Measurements from ENCODE around the gene PPME1. TPM values are rescaled to one million over a fixed set of nuclear protein-coding genes. Genes with fewer than 3 reads are reported as not detected.
"Not testable (repeated sequence)": the region's sequence is repeated elsewhere in the genome, so short reads cannot be mapped to it uniquely, and the experiment has no call there.

Gene PPME1
- 44.0 and 53.1 TPM in 2 replicates for total RNA-seq (2014; rRNA removed; shearing (Covaris generic))
- 57.2 and 61.8 TPM in 2 replicates for polyA plus RNA-seq (2015; cell fraction: cytosol; rRNA removed)
- polyA plus RNA-seq (2015; cell fraction: nucleus; rRNA removed): 69.8 and 71.3 TPM in 2 replicates

GRCh38 chr11:74170694-74171629 lies at the start of gene PPME1, which contains the start of gene C2CD3:
Gene PPME1, plus strand, starts transcription at chr11:74171289. Its CDS starts 133 bp downstream, at chr11:74171422.
Gene C2CD3, minus strand, starts transcription at chr11:74171002. Its CDS starts 210 bp downstream, at chr11:74170792.
- DNase-seq (ENCODE audit: low read depth): peak; percentile 100

- no peak for DNase-seq (ENCODE audit: low read depth)
Observed at GRCh38 chr11:74121804-74122203, 49.3 kb upstream of the PPME1 start.

GRCh38 chr11:74123008-74123448 lies 48.1 kb upstream of the PPME1 start:
- no peak for DNase-seq (ENCODE audit: low read depth)

- not testable (repeated sequence) for DNase-seq (ENCODE audit: low read depth)
Observed at GRCh38 chr11:74129121-74129520, 42.0 kb upstream of the PPME1 start.

- DNase-seq (ENCODE audit: low read depth): no peak
Observed at GRCh38 chr11:74132833-74133232, 38.3 kb upstream of the PPME1 start.

GRCh38 chr11:74133436-74133835 lies 37.7 kb upstream of the PPME1 start:
- no peak for DNase-seq (ENCODE audit: low read depth)

GRCh38 chr11:74134661-74135060 lies 36.4 kb upstream of the PPME1 start:
- DNase-seq (ENCODE audit: low read depth): no peak

GRCh38 chr11:74135127-74135840 lies 35.8 kb upstream of the PPME1 start:
- peak; percentile 87 for DNase-seq (ENCODE audit: low read depth)

GRCh38 chr11:74138021-74138420 lies 33.1 kb upstream of the PPME1 start:
- DNase-seq (ENCODE audit: low read depth): no peak

- DNase-seq (ENCODE audit: low read depth): peak; percentile 98
Observed at GRCh38 chr11:74138572-74138971, 32.5 kb upstream of the PPME1 start.

GRCh38 chr11:74139151-74139918 lies 31.8 kb upstream of the PPME1 start:
- DNase-seq (ENCODE audit: low read depth): no peak

- DNase-seq (ENCODE audit: low read depth): not testable (repeated sequence)
Observed at GRCh38 chr11:74139919-74140431, 31.1 kb upstream of the PPME1 start.

- DNase-seq (ENCODE audit: low read depth): peak; percentile 30
Observed at GRCh38 chr11:74141241-74141695, 29.8 kb upstream of the PPME1 start.

GRCh38 chr11:74141908-74142307 lies 29.2 kb upstream of the PPME1 start:
- DNase-seq (ENCODE audit: low read depth): no peak

GRCh38 chr11:74142624-74143023 lies 28.5 kb upstream of the PPME1 start:
- peak; percentile 29 for DNase-seq (ENCODE audit: low read depth)

GRCh38 chr11:74144592-74144991 lies 26.5 kb upstream of the PPME1 start:
- DNase-seq (ENCODE audit: low read depth): no peak

GRCh38 chr11:74147199-74147929 lies 23.7 kb upstream of the PPME1 start:
- peak; percentile 59 for DNase-seq (ENCODE audit: low read depth)

GRCh38 chr11:74153224-74153623 lies 17.9 kb upstream of the PPME1 start:
- no peak for DNase-seq (ENCODE audit: low read depth)

GRCh38 chr11:74154620-74155281 lies 16.3 kb upstream of the PPME1 start:
- DNase-seq (ENCODE audit: low read depth): peak; percentile 23

Data from HT1080 (cell line).